ENCODE data around the gene SLC34A1.

SLC34A1 gene

DNA sequence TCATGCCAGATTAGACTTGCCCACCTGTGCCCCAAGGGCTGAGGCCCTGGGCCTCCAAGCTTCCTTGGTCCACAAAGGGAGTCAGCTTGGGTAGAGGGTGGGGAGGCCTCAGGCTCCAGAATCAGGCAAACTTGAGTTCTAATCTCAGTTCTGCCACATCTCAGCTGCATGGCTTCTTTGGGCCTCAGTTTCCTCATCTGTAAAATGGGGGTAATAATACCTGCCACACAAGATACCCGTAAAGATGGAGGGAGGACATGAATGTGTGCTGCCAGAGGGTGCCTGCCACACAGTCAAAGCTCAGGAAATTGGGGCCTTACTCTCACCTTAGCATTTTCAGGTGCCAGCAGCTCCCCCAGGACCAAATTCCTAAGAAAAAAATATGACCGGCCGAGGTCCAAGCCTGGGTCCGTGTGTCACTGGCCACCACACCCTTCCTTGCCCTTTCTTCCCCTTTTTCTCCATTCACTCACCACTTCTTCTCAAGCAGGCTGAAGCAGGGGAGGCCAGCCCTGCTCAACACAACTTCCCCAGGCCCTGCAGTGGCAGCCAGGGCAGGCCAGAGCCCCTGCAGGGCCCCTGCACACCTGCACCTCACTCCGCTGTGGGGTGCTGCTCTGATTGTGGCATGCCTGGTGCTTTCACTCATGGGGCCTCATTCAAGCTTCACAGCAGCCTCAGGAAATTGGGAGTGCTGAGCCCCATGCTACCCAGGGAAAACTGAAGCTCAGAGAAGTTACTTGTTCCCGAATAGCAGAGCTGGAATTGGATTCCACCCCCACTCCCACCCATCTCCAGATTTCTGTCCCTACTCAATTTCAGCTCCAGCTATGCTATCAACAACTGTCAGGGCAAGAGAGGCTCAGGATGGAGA, 22.6 kb upstream of the SLC34A1 start:
- TF ChIP-seq, protein P1, sequence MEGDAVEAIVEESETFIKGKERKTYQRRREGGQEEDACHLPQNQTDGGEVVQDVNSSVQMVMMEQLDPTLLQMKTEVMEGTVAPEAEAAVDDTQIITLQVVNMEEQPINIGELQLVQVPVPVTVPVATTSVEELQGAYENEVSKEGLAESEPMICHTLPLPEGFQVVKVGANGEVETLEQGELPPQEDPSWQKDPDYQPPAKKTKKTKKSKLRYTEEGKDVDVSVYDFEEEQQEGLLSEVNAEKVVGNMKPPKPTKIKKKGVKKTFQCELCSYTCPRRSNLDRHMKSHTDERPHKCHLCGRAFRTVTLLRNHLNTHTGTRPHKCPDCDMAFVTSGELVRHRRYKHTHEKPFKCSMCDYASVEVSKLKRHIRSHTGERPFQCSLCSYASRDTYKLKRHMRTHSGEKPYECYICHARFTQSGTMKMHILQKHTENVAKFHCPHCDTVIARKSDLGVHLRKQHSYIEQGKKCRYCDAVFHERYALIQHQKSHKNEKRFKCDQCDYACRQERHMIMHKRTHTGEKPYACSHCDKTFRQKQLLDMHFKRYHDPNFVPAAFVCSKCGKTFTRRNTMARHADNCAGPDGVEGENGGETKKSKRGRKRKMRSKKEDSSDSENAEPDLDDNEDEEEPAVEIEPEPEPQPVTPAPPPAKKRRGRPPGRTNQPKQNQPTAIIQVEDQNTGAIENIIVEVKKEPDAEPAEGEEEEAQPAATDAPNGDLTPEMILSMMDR (IDR thresholded peaks at IDR 0.05; ENCODE audit: extremely low read depth, missing control alignments) = no peak
- DNase-seq (ENCODE audit: low spot score) = no peak

DNA sequence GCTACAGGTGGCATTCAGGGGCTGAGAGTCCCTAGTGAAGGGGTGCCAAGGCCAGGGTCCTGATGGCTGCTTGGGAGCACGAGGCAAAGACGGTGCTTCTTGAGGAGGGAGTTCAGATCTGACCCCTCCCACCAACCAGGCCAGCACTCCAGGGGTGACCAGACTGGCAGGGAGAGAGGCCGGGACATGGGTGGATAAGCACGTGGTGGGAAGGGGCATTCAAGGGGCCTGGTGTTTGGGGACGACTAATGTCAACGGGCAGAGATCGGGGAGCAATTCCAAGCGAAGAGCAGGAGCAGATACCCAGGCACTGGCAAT, 22.0 kb upstream of the SLC34A1 start:
- DNase-seq (ENCODE audit: low spot score) = no peak
- TF ChIP-seq, protein P1 (IDR thresholded peaks at IDR 0.05; ENCODE audit: extremely low read depth, missing control alignments) = no peak

DNA sequence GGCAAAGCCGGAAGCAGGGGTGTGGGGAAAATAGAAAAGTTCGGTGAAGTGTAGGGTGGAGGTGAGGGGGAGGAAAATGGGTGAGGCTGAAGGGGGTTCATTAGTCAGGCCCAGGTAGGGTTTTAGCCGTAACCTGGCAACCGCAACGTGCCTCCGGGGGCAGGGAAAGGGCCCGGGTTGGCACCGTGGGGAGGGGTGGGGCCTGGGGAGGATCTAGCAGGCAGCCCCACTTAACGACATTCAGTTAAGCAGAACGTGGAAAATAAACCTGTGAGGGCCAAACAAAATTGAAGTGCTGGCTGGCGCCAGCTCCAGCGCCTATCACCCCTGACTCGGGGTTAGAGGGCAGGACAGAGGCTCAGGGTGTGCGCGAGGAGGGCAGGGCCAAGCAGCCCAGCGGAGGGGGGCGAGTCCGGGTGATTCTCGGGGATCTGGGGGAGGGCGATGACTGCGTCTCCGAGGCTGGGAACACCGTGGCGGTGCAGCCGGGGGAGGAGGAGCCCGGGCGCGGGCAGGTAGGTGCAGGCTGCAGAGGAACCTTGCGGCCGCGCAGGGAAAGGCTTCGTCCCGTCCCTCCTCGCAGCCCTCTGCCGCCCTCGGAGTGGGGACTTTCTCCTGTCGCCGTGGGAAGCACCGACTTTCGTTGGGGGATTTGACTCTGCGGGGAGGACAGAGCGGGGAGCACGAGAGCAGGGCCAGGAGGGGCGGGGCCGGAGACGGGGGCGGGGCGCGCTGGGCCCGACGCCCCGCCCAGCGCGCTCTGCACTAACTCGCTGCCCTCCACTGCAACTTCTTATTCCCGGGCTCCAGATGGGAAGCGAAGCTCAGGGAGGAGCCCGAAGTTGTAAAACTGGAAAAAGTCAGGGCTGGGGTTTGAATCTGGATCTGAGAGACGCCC, 21.4 kb upstream of the SLC34A1 start:
- peak; percentile 90 for DNase-seq (ENCODE audit: low spot score)
- TF ChIP-seq, protein P1 (IDR thresholded peaks at IDR 0.05; ENCODE audit: extremely low read depth, missing control alignments) = no peak

DNA sequence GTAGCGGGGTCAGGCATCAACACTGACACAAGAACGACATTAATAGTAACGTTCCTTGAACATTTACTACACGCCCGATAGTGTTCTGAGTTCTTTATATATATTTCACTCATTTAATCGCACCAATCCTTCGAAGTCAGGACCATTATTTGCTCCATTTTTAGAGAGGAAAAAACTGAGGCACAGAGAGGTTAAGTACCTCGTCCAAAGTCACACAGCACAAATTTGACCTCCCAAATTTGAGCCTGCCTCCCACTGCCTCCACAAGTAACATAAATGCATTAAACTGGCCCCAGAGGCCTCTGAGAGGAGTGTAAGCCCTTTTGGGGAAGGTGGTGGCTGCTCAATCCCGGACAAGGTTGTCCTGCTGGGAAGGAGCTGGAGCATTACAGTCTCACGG, 20.7 kb upstream of the SLC34A1 start:
- TF ChIP-seq, protein P1 (IDR thresholded peaks at IDR 0.05; ENCODE audit: extremely low read depth, missing control alignments) = no peak
- no peak for DNase-seq (ENCODE audit: low spot score)

DNA sequence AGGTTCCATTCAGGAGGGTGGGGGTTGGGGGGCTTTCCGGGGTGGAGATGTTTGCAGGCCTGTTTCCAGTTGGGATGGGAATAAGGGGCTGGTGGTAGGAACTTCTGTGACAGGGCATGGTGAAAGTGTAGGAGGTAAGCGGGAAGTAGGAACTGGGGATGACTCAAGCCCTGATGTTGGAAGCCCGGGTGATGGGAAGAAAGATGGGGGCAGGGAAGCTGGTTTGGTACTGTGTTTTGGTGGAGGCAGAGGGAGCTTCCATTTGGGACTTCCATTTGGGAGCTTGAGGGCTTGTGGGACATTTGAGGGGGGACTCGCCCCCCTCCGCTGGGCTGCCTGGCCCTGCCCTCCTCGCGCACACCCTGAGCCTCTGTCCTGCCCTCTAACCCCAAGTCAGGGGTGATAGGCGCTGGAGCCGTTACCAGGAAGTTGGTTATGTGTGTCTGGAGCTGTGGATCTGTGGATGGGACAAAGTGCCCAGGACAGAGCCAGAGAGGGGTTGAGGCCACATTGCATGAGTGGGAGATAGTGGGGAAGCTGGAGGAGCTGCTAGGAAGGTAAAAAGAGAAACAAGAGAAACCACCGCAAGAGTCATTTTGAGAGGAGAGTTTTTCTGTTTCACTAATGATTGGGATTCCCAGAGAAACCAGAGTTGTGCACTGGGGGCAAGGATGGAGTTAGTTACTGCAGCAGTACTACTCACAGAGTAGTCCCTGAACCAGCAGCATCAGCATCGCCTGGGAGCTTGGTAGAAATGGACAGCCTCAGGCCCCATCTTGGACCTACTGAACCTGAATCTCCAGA, 19.9 kb upstream of the SLC34A1 start:
- DNase-seq (ENCODE audit: low spot score) = peak; percentile 80

DNA sequence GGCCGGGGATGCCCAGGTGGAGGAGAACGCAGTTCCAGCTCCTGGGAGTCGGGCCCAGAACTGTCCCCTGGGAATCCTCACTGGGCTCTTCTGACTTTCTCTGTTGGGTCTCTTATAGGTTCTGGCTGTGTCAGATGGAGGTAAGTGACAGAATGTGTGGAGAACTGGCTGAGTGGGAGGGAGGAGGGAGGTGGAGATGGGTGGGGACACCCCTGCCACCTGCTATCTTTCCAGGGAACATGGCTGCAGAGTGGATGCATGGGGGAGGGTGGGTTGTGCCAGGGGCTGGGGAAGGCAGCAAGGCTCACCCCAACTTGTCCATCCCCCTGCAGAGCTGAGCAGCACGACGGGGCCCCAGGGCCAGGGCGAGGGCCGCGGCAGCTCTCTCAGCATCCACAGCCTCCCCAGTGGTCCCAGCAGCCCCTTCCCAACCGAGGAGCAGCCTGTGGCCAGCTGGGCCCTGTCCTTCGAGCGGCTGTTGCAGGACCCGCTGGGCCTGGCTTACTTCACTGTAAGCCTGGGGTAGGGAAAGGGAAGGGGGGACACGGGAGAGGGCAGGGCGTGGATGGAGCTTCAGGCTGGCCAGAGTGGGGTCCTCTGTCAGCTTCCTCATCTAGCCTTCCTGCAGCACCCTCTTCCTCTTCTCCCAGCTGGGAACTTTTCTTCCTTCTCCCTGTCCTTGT, 18.2 kb upstream of the SLC34A1 start:
- no peak for DNase-seq (ENCODE audit: low spot score)

More for the DNA sequence above, 19.9 kb upstream of the SLC34A1 start:
- TF ChIP-seq, protein P1 (IDR thresholded peaks at IDR 0.05; ENCODE audit: extremely low read depth, missing control alignments) = no peak

More for the DNA sequence above, 18.2 kb upstream of the SLC34A1 start:
- TF ChIP-seq, protein P1 (IDR thresholded peaks at IDR 0.05; ENCODE audit: extremely low read depth, missing control alignments) = no peak
